B cell (primary cell): ENCODE results near the gene MAPK10.

Source experiments
- CTCF ChIP-seq: fragments of 200-600 bp; IDR thresholded peaks from one replicate; pipeline ENCODE4 v1.8.0; 2022; ENCODE audit warnings: antibody characterized with exemption, mild to moderate bottlenecking
- EZH2 ChIP-seq: IDR thresholded peaks from 2 replicates; pipeline ENCODE4 v1.6.1; 2012; ENCODE audit warnings: borderline replicate concordance, low read depth, mild to moderate bottlenecking, moderate library complexity, low read length; ENCODE audit not compliant: insufficient read depth, poor library complexity, severe bottlenecking

- TF ChIP-seq CTCF (no peak), EZH2 (no peak)
Measured at GRCh38 chr4:86058621-86059020, 301.2 kb downstream of the MAPK10 start.
